Upper lobe of left lung (tissue), 4 donors: ENCODE measurements around the gene ARMC6.

Experiments
- POLR2AphosphoS5 ChIP-seq, 2 donors: sonication (generic); formaldehyde crosslinking; IDR thresholded peaks; one replicate each; pipeline ENCODE4 v1.5.1; 2017; ENCODE audit warnings: antibody characterized with exemption in 2 of 2
- TF ChIP-seq, protein P1 (sequence below), 6 experiments: fragments of 450-650 bp in 4 of 6; fragments of 200-600 bp in 2 of 6; sonication (generic) in 2 of 6; IDR thresholded peaks; one replicate each; pipeline ENCODE4 v1.5.1; 2016 to 2019; ENCODE audit warnings: antibody characterized with exemption in 6 of 6

- no peak for TF ChIP-seq POLR2AphosphoS5 (IDR thresholded peaks at IDR 0.05)
- TF ChIP-seq, protein P1, sequence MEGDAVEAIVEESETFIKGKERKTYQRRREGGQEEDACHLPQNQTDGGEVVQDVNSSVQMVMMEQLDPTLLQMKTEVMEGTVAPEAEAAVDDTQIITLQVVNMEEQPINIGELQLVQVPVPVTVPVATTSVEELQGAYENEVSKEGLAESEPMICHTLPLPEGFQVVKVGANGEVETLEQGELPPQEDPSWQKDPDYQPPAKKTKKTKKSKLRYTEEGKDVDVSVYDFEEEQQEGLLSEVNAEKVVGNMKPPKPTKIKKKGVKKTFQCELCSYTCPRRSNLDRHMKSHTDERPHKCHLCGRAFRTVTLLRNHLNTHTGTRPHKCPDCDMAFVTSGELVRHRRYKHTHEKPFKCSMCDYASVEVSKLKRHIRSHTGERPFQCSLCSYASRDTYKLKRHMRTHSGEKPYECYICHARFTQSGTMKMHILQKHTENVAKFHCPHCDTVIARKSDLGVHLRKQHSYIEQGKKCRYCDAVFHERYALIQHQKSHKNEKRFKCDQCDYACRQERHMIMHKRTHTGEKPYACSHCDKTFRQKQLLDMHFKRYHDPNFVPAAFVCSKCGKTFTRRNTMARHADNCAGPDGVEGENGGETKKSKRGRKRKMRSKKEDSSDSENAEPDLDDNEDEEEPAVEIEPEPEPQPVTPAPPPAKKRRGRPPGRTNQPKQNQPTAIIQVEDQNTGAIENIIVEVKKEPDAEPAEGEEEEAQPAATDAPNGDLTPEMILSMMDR (IDR thresholded peaks at IDR 0.05): peak in 2 of 6 experiments; percentile 11 to 37
Observed at GRCh38 chr19:19026299-19026971, 7.0 kb upstream of the ARMC6 start.
